GM11168 (cell line): Measurements from ENCODE around the gene ENO1.
"Not testable (repeated sequence)": the region's sequence is repeated elsewhere in the genome, so short reads cannot be mapped to it uniquely, and the experiment has no call there.

Experiments
- in situ Hi-C: fragments of 300-500 bp; cut with MboI; formaldehyde crosslinking; loops from one replicate; pipeline ENCODE4 v1.12.0; 2022; ENCODE audit warnings: low sequenced_read_pairs; ENCODE audit not compliant: unreplicated experiment

The ENO1 gene

DNA sequence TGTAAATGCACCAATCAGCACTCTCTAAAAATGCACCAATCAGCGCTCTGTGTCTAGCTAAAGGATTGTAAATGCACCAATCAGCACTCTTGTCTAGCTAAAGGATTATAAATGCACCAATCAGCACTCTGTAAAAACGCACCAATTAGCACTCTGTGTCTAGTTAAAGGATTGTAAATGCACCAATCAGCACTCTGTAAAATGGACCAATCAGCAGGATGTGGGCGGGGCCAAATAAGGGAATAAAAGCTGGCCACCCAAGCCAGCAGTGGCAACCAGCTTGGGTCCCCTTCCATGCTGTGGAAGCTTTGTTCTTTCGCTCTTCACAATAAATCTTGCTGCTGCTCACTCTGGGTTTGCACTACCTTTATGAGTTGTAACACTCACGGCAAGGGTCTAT is 19.9 kb upstream of the ENO1 start:
- in situ Hi-C loops = not testable (repeated sequence)

DNA sequence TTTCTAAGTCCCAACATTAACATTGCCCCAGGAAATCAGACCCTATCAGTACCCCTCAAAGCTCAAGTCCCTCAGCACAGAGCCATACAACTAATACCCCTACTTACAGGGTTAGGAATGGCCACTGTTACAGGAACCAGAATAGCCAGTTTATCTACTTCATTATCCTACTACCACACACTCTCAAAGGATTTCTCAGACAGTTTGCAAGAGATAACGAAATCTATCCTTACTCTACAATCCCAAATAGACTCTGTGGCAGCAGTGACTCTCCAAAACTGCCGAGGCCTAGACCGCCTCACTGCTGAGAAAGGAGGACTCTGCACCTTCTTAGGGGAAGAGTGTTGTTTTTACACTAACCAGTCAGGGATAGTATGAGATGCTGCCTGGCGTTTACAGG is 19.0 kb upstream of the ENO1 start:
- in situ Hi-C loops = not testable (repeated sequence)

DNA sequence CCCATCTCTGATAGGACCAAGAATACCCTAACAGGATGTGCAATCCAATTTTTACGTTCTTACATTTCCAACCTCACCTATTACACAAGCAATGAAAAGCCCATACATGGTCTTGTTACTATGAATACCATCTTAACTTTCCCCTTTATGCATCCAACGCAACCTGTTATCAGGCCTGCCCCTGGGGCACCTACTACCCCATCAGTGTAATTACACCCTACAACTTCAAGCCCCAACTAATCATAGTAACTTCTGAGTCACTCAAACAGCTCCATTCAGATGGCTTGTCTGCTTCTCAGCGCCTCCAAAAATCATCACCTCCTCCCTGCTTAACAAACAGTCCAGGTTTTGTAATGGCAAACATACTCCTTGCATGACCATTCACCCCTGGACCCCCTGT is 18.3 kb upstream of the ENO1 start:
- in situ Hi-C loops = not testable (repeated sequence)

DNA sequence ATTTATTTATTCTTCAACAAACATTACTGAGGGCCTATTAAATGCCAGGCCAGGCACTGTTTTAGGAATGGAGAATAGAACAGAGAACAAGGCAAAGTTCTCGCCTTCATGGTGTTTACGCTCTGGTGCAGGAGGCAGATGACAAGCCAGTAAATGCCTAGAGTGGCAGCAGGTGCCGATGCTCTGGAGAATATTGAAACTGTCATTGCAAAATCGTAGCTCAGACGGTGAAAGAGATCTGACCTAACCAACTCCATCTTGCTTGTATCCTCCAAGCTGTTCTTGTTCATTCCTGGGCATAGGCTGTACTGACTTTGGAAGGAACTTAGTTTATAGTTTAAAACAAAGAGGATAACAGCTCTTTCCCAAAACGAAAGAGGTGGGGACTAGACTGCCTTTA is 13.5 kb upstream of the ENO1 start:
- in situ Hi-C loops = no loop called here

DNA sequence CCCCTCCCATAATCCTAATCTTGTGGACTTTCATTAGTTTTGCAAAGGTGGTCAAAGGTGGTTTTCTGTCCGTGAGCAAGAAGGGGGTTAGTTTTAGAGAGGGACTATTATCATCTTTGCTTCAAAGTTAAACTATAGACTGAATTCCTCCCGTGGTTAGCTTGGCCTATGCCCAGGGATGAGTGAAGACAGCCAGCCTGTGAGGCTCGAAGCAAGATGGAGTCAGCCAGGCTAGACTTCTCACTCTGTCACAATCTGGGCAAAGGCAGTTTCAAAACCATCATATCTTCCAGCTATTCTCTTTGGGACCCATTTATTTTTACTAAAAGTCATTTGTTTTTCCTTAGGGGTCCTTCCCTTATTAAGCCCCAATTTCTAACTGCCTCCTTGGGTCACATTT is 12.9 kb upstream of the ENO1 start:
- in situ Hi-C loops = no loop called here

DNA sequence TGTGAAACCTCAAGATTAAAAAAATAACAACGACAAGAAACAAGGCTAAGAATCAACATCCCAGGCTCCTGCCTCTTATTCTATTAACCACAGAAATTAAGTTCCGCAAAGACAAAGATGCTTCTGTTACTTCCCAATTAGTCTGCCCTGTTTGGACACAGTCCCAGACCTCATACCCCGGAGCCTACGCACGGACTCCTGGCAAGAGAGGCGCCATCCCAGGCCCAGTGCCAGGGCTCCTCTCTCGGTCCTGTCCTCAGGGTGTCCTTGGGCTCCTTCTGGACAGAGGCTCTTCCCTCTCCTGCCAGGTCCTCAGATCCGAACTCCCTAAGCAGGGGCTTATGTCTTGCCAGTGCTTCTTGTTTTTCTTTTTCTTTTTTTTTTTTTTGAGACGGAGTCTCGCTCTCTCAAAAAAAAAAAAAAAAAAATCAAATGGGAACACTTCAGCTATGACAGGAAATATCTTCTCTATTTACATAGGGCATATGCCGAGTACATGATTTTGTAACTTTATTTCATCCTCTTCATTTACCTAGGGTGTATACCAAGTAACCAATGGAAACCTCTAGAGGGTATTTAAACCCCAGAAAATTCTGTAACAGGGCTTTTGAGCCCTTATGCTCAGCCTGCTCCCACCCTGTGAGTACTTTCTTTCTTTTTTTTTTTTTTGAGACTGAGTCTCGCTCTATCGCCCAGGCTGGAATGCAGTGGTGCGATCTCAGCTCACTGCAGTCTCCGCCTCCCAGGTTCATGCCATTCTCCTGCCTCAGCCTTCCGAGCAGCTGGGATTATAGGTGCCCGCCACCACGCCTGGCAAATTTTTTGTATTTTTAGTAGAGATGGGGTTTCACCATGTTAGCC is 11.7 kb upstream of the ENO1 start:
- in situ Hi-C loops = no loop called here

DNA sequence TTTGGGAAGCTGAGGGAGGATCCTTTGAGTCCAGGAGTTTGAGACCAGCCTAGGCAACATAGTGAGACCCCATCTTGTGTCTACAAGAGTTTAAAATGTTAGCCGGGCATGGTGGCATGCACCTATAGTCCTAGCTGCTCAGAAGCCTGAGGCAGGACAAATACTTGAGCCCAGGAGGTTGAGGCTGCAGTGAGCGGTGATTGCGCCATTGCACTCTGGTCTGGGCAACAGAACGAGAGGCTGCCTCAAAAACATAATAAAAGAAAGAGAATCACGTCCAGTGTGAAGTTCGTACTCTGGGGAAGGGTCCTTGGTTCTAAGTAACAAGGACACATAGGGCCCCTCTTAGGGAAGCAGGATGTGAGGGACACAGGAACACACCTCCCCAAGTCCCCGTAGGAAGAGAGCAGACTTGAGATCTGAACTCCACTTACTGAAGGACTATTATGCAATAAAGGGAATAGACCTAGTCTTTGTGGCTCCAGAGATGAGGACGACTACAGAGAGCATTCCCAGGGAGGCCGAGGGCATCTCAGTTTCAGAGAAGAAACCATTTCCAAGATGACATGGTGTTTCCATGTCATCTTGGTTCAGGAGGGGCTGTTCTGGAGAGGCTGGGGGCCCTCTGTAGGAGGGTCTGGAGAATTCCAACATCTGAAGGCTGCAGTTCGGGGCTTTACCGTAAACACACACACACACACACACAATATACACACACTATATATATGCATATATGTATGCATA is 10.8 kb upstream of the ENO1 start:
- in situ Hi-C loops = no loop called here

DNA sequence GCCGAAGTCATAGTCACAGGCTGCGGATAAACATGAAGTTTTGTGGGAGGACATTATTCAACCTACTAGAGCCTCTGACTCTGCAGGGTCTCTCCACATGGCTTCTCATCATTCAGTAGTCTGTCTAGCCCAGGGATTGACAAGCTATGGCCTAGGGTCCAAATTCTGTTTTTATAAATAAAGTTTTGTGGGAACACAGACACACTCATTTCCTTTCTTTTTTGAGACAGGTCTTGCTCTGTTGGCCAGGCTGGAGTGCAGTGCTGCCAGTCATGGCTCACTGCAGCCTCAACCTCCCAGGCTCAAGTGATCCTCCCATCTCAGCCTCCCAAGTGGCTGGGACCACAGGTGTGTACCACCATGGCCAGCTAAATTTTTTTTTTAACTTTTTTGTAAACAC is 8.1 kb upstream of the ENO1 start:
- in situ Hi-C loops = no loop called here

DNA sequence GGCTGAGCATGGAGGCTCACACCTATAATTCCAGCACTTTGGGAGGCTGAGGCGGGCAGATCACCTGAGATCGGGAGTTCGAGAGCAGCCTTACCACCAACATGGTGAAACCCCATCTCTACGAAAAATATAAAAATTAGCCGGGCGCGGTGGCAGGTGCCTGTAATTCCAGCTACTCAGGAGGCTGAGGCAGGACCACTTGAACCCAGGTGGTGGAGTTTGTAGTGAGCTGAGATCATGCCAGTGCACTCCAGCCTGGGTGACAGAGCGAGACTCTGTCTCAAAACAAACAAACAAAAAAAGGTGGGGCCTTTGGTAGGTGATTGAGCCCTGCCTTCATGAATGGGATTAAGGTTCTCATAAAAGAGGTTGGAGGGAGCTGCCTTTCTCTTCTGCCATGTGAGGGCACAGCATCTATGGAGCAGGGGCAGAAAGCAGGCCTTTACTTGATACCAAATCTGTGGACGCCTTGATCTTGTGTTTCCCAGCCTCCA is 7.6 kb upstream of the ENO1 start:
- in situ Hi-C loops = not testable (repeated sequence)

DNA sequence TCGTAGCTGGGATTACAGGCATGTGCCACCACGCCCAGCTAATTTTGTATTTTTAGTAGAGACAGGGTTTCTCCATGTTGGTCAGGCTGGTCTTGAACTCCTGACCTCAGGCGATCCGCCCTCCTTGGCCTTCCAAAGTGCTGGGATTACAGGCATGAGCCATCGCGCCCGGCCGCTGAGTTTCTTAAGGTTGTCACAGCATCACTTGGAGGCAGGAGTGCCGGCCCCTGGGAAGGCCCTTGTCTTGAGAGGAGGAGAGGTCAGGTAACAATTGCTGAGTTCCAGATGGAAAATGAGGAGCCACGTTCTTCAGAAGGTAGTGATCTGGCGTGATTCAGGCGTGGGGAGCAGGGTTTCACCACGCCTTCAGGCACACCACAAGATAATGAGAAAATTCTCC is 5.6 kb upstream of the ENO1 start:
- in situ Hi-C loops = not testable (repeated sequence)

DNA sequence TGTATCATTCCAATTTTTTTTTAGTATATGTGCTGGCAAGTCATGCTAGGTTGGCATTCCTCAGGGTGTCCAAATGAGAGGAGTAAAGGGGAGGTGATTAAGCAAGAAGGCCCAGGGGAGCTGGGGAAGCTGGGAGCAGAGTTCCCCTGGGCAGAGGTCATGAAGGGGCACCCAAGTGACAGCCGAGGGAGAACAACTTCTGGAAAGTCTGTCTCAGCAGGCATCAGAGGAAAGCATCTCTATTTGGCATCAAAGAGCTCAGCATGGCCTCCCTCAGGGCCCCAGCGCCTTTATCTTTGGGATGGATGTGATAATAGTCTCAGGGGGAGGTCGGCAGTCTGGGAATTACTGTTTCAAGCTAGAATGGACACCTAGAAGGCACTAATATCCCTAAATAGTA is 5.0 kb upstream of the ENO1 start:
- in situ Hi-C loops = no loop called here

DNA sequence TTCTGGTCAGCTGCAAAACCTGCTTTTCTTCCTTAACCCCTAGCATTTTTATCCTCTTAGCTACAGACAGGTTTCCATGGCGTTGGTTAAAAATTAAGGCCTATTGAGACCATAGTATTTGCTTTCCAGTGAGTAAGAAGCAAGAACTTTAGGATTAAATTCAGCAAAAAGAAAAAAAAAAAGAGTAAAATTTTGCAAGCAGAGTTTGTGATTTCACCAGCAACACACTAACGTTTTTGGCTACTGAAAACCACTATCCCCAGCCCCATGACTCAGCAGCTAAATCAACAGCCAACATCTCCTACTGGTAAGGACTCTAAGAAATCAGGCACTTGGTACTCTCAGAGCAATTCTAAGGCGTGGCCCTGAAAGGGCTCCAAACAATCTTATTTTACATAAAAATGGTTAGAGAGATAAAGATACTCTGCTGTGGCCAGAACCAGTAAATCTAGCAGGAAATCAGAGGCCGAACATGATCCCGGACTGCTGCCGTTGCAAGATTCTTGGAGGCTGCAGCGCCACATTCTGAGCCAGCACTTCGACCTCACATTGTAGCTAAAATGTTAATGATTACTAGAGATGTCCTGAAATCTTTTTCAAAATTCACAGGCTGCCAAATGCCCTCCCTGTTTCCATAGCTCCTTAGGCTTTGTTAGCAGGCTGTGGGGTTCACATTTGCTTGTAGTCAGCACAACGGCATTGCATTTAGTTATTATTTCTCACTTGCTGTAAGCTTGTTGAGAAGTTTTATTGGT is 1.6 kb upstream of the ENO1 start:
- in situ Hi-C loops = no loop called here

DNA sequence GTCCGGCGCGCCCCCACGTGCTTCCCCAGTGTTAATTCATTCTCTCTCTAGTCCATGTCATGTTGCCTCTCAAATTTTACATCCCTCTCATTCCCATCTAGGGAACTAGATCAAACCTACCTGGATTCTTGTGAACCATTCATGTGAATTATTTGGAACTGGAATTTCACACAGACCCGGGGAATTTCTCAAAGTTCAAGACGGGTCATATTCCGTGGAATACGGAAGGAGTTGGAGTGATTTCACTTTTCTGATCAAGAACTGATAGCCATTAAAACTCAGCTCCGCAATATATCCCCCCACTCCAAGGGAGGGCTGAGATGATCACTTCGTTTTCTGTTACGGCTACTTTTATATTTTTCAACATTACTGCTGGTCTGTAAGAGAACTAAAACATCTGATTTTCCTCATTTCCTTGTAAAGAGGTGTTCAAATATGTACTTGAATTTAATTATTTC is 1.0 kb upstream of the ENO1 start:
- in situ Hi-C loops = no loop called here

DNA sequence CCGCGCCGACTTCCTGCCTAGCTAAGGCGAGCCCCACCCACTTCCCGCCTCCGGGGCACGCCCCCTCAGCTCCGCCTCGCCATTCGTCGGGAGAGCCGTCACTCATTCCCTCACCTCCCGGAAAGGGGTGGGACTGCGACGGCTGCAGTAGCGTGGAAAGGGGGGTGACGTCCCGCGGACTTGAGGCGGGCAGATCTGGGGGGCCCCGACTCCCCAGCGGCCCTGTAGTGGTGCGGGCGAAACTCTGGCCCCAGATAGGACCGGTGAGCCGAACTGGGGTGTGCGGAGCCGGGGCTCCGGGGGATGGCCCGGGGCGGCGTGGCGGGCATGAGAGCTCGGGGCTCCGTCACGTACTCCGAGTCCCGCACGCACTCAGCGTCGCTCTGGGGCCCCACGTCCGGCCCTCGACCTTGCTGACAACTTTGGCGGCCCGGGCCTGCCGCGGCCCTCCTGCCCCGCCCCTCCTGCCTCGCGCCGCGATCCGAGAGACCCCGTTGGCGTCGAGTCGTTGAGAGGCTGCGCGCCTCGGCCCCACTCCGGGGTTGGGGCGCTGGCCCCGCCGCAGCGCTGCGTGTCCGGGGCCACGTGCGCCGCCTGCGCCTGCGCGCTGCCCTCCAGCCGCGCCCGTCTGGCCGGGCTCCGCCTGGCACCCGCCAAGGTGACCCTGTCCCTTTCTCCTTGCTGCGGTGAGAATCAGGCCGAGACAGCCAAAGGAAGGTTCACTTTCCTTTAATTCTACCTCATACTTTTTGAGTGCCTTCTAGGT is 395 bp upstream of the ENO1 start:
- in situ Hi-C loops = no loop called here

DNA sequence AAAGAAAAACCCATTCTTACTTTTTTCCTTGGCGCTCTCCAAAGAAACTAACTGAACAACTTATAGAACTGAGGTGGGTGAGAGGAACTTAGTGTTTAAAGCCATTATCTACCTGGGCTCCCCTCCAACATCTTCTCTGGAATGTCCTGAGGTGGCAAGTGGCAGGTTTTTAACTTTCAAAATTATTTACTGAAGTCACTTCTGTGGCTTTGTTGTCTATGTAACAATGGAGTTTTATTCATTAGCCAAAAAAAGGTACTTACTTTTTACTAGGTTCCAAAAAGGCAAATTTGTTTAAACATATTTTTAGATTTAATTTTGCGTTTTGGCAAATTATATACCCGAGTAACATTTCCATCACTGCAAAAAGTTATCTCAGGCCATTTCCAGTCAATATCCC is 2.4 kb downstream of the ENO1 start:
- in situ Hi-C loops = no loop called here

DNA sequence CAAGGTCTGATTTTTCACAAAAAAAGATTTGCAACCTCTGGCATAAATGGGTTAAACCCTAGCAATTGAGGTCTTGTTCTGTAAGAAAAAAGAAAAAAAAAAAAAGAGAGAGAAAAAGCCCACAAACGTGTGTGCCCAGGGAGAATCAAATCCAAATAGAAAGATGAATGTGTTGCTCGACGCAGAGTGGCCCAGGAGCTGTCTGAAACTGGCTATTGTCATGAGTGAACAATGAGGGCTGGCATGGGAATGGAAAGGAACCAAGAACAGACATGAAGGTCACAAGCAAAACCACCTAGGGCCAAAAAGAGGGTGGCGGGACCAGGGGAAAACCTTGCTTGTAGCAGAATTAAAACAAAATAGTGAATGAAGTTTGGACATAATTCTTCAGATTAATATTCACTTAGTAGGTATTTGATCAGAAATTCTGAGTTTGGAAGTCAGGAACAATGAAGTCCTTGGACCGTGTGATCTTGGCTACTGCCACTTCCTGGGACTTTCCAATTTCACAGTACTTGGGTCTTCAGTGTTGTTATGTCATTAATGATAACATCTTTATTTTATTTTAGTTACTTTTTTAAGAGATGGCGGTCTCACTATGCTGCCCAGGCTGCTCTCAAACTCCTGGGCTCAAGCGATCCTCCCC is 3.1 kb downstream of the ENO1 start:
- in situ Hi-C loops = no loop called here

DNA sequence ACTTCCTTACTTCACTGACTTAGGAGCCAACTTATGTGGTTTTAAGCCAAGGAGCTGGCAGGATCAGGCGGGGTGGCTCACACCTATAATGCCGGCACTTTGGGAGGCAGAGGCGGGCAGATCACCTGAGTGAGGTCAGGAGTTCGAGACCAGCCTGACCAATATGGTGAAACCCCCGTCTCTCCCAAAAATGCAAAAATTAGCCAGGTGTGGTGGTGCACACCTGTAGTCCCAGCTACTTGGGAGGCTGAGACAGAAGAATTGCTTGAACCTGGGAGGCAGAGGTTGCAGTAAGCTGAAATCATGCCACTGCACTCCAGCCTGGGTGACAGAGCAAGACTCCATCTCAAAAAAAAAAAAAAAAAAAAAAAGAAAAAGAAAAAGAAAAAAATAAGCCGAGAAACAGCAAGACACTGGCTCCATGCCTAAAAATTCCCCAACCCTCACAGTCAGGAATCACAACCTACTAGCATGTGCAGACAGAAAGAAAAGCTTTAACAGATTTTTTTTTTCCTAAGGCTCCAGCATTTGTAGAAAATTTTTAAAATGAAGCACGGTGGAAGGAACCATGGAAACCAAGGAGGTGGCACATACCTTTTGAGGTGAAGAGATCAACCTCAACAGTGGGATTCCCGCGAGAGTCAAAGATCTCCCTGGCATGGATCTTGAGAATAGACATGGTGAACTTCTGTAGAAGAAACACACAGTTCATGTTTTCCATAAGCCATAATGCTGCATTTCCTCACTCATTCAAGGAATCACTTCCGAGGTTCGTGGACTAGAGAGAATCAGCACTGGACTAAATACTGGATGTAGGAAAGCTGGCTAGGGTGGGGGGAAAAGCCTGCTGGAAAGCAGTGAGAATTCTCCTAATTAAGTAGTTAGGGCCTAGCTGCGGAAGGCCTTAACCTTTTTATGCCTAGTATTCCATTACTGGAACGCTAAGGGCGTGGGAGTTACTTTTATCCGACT is 4.0 kb downstream of the ENO1 start:
- in situ Hi-C loops = no loop called here

DNA sequence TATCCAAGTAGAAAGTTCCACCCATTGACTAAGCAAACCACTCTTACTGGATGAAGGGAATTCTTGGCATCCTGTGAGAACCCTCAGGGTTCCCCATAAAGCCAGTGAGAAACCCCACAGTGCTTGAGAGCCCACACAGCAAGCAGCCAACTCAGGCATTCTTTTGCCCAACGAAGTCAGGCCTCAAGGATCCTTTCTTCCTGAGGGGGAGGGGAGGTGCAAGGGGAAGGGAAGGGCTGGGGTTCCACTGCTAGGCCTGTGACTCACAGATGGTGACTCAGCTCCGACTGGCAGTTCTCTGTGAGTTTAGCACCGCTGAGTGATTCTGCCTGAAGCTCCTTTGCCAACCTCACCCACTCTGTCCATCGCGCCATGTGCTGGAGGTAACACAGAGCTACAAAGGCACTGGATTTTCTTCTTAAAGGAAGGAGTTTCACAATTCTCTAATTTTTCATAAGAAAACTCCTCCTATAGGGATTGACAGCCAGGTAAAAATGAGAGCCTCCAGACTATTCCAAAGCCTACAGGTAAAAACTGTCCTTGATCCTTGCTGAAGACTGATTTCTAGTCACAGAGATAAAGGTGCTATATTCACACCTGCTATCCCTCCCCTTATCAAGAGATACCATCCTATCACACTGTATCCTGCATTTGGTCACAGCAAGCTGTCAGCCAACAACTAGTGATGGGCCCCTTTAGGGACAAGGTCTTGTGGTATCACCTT is 4.8 kb downstream of the ENO1 start:
- in situ Hi-C loops = no loop called here
